ENCODE results near the gene USP36.

GRCh38 chr17:78875363-78876093, 34.9 kb upstream of the USP36 start:
- TF ChIP-seq CTCF (conservative IDR thresholded peaks at IDR 0.05; ENCODE audit: low read length) (no peak), EZH2phosphoT487 (IDR thresholded peaks at IDR 0.05; ENCODE audit: borderline replicate concordance, low read depth, low read length) (no peak)

Data from OCI-LY7 (cell line).